Endothelial cell of umbilical vein (primary cell): ENCODE measurements around the gene ST6GALNAC3. TPM values are rescaled to one million over a fixed set of nuclear protein-coding genes. Genes with fewer than 3 reads are reported as not detected.

ENCODE experiments used
- BruUV-seq: library from RNA; stranded (reverse); fragments of 400-500 nt; replicated peaks from 2 replicates; lab custom pipeline; 2021; lab: Mats Ljungman, UMichigan
- CTCF ChIA-PET: fragments of 300-600, 350-600 bp; sonication (Branson Sonifier 250); formaldehyde crosslinking; loops from one replicate; lab custom pipeline; 2021; ENCODE audit warnings: antibody characterized with exemption, inconsistent platforms; lab: Charles Lee
- POLR2A ChIA-PET: fragments of 300-600, 350-600 bp; sonication (Branson Sonifier 250); formaldehyde crosslinking; loops from one replicate; lab custom pipeline; 2021; ENCODE audit warnings: antibody characterized with exemption, inconsistent platforms; lab: Charles Lee
- DNase-seq: peaks from one replicate; pipeline ENCODE4 v3.0.0-alpha.2; 2011; ENCODE audit warnings: low read depth, low spot score
- FAIRE-seq: peaks from 2 replicates; lab custom pipeline; 2011; peaks lifted over from hg19 to GRCh38; lab: Jason Lieb, UNC
- H2AFZ ChIP-seq: 2 replicates; pipeline ENCODE4 v1.6.0; 2012; ENCODE audit warnings: low read depth, low read length, control low read depth, inconsistent platforms
- H3K27ac ChIP-seq: 2 replicates; pipeline ENCODE4 v1.5.1; 2011; ENCODE audit warnings: low read depth, mild to moderate bottlenecking, control low read depth, low read length, moderate library complexity; ENCODE audit not compliant: insufficient read depth
- H3K27me3 ChIP-seq, 2 experiments: 2 replicates each; pipeline versions ENCODE4 v1.6.0 to v1.6.1; 2011; ENCODE audit warnings: low read length in 2 of 2, mixed read lengths in 1 of 2; ENCODE audit not compliant: control insufficient read depth in 2 of 2, insufficient read depth in 2 of 2
- H3K36me3 ChIP-seq, 2 experiments: 2 replicates in 1 of 2; 3 replicates in 1 of 2; pipeline ENCODE4 v1.5.1; 2011; ENCODE audit warnings: low read length in 2 of 2, mild to moderate bottlenecking in 1 of 2, moderate library complexity in 1 of 2; ENCODE audit not compliant: control insufficient read depth in 2 of 2, insufficient read depth in 2 of 2; ENCODE audit errors: extremely low read depth in 1 of 2
- H3K4me1 ChIP-seq: 3 replicates; pipeline ENCODE4 v1.5.1; 2011; ENCODE audit warnings: mild to moderate bottlenecking, low read length; ENCODE audit not compliant: control insufficient read depth, insufficient read depth; ENCODE audit errors: extremely low read depth
- H3K4me2 ChIP-seq: 2 replicates; pipeline ENCODE4 v1.6.1; 2011; ENCODE audit warnings: low read length, control low read depth, mixed read lengths; ENCODE audit not compliant: insufficient read depth
- H3K4me3 ChIP-seq, 3 experiments: fragments of 200-600 bp in 1 of 3; sonication (generic), shearing (Covaris generic) in 1 of 3; replicated peaks in 1 of 3; 2 replicates each; pipeline ENCODE4 v1.5.1; 2011 to 2016; ENCODE audit warnings: control low read depth in 3 of 3, low read length in 3 of 3, mild to moderate bottlenecking in 2 of 3, inconsistent platforms in 1 of 3, low read depth in 1 of 3, moderate library complexity in 1 of 3; ENCODE audit not compliant: insufficient read depth in 1 of 3
- H3K79me2 ChIP-seq: 2 replicates; pipeline ENCODE4 v1.6.0; 2012; ENCODE audit warnings: low read length, inconsistent platforms; ENCODE audit not compliant: control insufficient read depth, insufficient read depth
- H3K9ac ChIP-seq: replicated peaks from 2 replicates; pipeline ENCODE3; 2011; ENCODE audit warnings: low read length, control low read depth; ENCODE audit not compliant: insufficient read depth; ENCODE audit errors: extremely low read depth
- H3K9me1 ChIP-seq: replicated peaks from 3 replicates; pipeline ENCODE4 v1.6.0; 2011; ENCODE audit warnings: mild to moderate bottlenecking, low read length; ENCODE audit not compliant: control insufficient read depth, insufficient read depth; ENCODE audit errors: extremely low read depth
- H3K9me3 ChIP-seq: replicated peaks from 2 replicates; pipeline ENCODE4 v1.5.1; 2012; ENCODE audit warnings: low read length, inconsistent platforms; ENCODE audit not compliant: control insufficient read depth, insufficient read depth
- H4K20me1 ChIP-seq: replicated peaks from 2 replicates; pipeline ENCODE3; 2011; ENCODE audit warnings: mild to moderate bottlenecking, low read length; ENCODE audit not compliant: control insufficient read depth, insufficient read depth; ENCODE audit errors: extremely low read depth
- CTCF ChIP-seq, 2 donors: IDR thresholded peaks; 1 replicate in 1 of 2; 2 replicates in 1 of 2; pipeline ENCODE4 v1.5.1; 2011; ENCODE audit warnings: low read length in 2 of 2, mild to moderate bottlenecking in 2 of 2, moderate library complexity in 2 of 2, control low read depth in 1 of 2, inconsistent platforms in 1 of 2, low read depth in 1 of 2; ENCODE audit not compliant: insufficient read depth in 1 of 2; ENCODE audit errors: extremely low read depth in 1 of 2
- EZH2 ChIP-seq: IDR thresholded peaks from 2 replicates; pipeline ENCODE4 v1.6.1; 2012; ENCODE audit warnings: borderline replicate concordance, low read depth, mild to moderate bottlenecking, moderate library complexity, low read length, inconsistent platforms; ENCODE audit not compliant: severe bottlenecking
- JUN ChIP-seq: IDR thresholded peaks from 2 replicates; pipeline ENCODE4 v1.6.1; 2011; ENCODE audit warnings: borderline replicate concordance, low read depth; ENCODE audit not compliant: insufficient read length, insufficient read depth
- MAX ChIP-seq: IDR thresholded peaks from 2 replicates; pipeline ENCODE4 v1.6.1; 2011; ENCODE audit not compliant: insufficient read depth, insufficient read length
- MYC ChIP-seq: IDR thresholded peaks from one replicate; pipeline ENCODE4 v1.6.1; 2011; ENCODE audit warnings: mild to moderate bottlenecking, low read depth, low read length
- POLR2A ChIP-seq: IDR thresholded peaks from 2 replicates; pipeline ENCODE4 v1.6.1; 2012; ENCODE audit warnings: low read depth, mild to moderate bottlenecking, control low read depth, low read length
- POLR2AphosphoS5 ChIP-seq: IDR thresholded peaks from 2 replicates; pipeline ENCODE4 v1.6.1; 2012; ENCODE audit warnings: low read depth, mild to moderate bottlenecking, control low read depth, low read length, moderate library complexity; ENCODE audit not compliant: insufficient read depth
- dilution Hi-C: fragments of 300-500 bp; cut with MboI; formaldehyde crosslinking; loops from one replicate; pipeline ENCODE4 v1.15.0; 2019; ENCODE audit warnings: low sequenced_read_pairs; ENCODE audit not compliant: extremely low pct_ligation_motif_present
- intact Hi-C: fragments of 100-400 bp; cut with micrococcal nuclease; formaldehyde crosslinking; loops from one replicate; pipeline ENCODE4 v1.10.0; 2022
- polyA plus RNA-seq, 4 experiments: library from polyadenylated mRNA; depleted of rRNA in 3 of 4; stranded (reverse) in 3 of 4; unstranded in 1 of 4; fragments of >200 nt; gene quantifications; 2 replicates each; pipeline versions ENCODE4 v1.2.1 to v1.2.3, GENCODE V29; 2011 to 2012; ENCODE audit warnings: missing spikeins in 1 of 4
- total RNA-seq: library from RNA; stranded (reverse); gene quantifications from 2 replicates; pipeline ENCODE4 v1.2.3, GENCODE V29; 2021

The ST6GALNAC3 gene
- total and polyA plus RNA-seq, 2 donors (not counting 3 experiments of a cell fraction or from before 2014, with no cell fraction given), result 7.6 to 48.3 TPM

DNA sequence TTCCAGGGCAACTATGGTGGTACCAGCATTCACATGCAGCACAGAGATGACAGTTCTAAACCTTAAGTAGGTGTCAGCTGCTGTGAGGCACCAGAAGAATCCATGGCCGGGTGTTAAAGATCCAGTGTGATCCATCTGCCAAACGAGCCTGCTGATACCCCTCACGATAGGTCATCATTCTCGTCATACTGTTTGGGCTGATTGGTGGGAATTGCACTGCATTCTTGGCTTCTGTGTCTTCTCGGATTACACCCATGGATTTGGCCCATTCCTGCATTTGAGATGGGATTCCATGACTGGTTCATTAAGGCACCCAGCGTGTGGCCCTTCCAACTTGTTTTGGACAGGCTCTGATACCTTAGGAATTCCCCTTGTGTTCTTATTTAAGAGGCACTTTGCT is 55.2 kb downstream of the ST6GALNAC3 start:
- H3K9me3 ChIP-seq, result no peaks in the 10 kb centered on the region
- H3K27me3 ChIP-seq, result no peaks in the 10 kb centered on the region
- no peak overlapping the region for H3K27ac ChIP-seq
- BruUV-seq, result no TSS peak
- ChIA-PET CTCF (no interaction called here), POLR2A (no interaction called here)
- no peak for DNase-seq
- no peak overlapping the region for H3K9ac ChIP-seq
- no peaks in the 10 kb centered on the region for H3K79me2 ChIP-seq
- no peaks in the 10 kb centered on the region for H3K4me1 ChIP-seq
- H3K4me3 ChIP-seq, result no peak overlapping the region
- H3K36me3 ChIP-seq, result no peaks in the 10 kb centered on the region
- intact Hi-C loops (no loop called here), dilution Hi-C loops (no loop called here)
- no peak overlapping the region for H2AFZ ChIP-seq
- H4K20me1 ChIP-seq, result no peaks in the 10 kb centered on the region
- FAIRE-seq, result no peak
- no peaks in the 10 kb centered on the region for H3K9me1 ChIP-seq
- H3K4me2 ChIP-seq, result no peak overlapping the region
- TF ChIP-seq EZH2 (no peak), MAX (no peak), CTCF (IDR thresholded peaks at IDR 0.05; ENCODE audit: extremely low read depth in 1 of 2, insufficient read depth in 1 of 2, low read depth in 1 of 2, low read length in 2 of 2) (no peak), MYC (no peak), POLR2AphosphoS5 (no peak), POLR2A (no peak), JUN (no peak)
